CD4-positive, alpha-beta T cell treated with Interleukin-10 for 1 hour (primary cell): Measurements from ENCODE around the gene SUCLG2.

ENCODE experiments used
- DNase-seq: peaks from one replicate; pipeline ENCODE4 v3.0.0-alpha.2; 2020

The SUCLG2 gene

DNA sequence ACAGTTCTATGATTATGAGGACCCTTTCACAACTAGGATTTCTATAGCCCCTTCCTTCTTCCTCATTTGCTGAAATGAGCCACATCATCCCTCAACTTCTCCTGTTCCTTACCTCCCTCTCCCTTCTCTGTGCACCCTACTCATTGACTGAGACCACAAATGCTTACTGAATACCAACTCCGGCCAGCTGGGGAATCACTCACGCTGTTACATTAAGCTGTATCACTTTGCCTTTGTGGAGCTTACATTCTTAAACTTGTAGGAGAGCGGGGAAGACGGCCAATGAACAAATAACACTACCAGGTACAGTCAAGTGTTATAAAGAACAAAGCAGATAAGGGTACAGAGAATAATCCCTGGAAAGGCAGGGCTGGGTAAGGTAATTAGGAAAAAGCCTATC, 5.7 kb downstream of the SUCLG2 start:
- DNase-seq = no peak

GRCh38 chr3:67648229-67648628, 6.2 kb downstream of the SUCLG2 start:
- DNase-seq = no peak

GRCh38 chr3:67647390-67647878, 7.0 kb downstream of the SUCLG2 start:
- DNase-seq = no peak

- no peak for DNase-seq
Observed at GRCh38 chr3:67646586-67647234, 7.7 kb downstream of the SUCLG2 start.

DNA sequence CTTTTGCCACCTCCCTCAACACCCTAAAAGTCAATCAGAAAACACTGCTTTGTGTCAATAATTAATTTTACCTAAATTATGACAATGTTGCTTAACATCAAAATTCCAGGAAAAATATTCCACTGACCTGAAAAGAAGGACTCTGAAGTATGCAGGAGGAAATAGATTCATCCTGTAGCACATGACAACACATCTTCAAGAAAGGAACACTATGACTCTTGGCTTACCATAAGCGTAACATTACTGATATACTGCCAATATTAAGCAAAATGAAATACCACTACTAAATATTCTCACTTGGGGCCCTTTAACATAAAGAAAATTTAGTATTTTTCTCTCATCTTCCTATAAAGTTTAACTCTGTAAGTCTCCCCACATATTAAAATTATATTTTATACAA, 9.6 kb downstream of the SUCLG2 start:
- DNase-seq = no peak

DNA sequence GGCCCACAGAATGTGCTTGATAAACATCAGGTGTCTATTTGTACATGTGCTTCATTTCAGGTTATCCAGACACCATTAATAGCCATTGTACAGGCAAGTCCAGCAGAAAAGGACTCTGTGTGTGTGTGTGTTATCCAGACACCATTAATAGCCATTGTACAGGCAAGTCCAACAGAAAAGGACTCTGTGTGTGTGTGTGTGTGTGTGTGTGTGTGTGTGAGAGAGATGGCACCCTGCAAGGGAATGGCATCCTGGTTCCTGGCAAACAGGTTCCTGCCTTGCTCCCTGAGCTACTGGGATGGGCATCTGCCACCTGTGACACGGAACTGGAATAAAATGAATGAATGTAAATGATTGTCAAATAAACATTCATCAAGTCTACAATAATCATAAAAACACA, 11.7 kb downstream of the SUCLG2 start:
- DNase-seq = no peak

DNA sequence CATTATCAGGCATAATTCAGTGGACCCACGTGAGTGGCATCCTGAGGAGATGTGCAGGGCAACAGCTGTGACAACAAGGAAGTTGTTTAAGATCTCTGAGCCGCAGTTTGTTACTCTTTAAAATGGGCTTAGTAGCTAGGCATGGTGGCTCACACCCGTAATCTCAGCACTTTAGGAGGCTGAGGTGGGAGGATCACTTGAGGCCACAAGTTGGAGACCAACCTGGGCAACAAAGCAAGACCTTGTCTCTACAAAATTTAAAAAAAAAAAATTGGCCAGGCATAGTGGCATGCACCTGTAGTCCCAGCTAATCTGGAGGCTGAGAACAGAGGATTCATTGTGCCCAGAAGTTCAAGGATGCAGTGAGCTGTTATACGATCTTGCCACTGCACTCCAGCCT, 12.2 kb downstream of the SUCLG2 start:
- DNase-seq = no peak

DNA sequence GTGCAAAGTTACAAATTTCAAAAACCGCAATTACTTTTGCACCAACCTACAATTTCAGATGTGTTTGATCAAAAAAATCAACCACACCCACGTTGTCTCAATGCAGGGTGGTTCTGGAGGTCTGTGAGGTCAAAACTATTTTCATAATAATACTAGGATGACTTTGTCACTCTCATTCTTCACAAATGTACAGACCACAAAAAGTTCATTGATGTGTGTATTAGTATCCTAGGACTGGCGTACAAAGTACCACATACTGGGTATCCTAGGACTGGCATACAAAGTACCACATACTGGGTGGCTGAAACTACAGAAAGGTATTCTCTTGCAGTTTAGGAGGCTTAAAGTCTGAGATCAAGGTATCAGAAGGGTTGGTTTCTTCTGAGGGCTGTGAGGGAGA, 13.0 kb downstream of the SUCLG2 start:
- DNase-seq = no peak

- no peak for DNase-seq
Observed at GRCh38 chr3:67640023-67640660, 14.3 kb downstream of the SUCLG2 start.

DNA sequence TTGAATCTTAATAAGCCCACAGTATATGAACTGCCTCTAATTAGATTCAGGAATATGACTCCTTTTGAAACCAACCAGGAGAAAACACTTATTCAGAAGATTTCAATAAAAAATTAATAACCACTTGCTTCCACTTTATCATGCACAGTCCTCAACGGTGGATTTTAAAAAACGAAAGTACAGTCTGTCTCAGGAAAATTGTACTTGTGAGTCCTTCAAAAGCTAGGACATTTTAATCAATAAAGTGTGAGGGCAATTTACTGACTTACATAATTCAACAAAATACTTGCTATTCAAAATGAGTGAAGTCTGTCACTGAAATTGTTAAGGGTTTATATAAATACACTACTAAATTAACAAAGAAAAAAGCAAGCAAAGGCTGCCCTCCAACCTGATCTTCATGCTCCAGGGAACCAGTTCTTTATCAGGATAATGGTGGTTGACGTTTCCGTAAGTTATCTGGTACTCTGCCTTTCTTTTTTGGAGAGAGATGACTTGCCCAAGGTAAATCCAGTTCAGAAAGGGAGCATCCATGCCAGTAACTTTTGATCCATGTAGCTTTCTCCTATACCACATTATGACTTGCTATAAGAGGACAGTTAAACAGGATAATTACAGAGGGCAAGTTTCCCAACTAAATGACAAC, 17.0 kb downstream of the SUCLG2 start:
- DNase-seq = no peak

DNA sequence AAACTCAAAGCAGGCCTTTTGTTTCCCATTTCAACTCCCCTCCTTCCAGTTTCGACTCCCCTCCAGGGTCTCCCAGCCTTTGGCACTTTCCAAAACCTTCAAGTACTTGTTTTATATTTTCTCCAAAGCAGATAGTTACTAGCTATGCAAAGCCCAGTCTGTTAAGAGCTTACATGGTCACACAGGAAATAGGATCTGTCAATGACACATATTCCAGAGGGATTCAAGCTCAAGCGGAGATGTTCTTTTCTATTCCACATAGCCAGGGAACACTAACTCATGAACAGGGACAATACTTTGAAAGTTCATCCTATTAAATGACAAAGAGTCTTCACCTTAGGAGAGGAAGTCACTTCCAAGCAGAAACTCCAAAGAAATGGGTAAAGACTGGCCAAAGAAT, 18.6 kb downstream of the SUCLG2 start:
- no peak for DNase-seq

GRCh38 chr3:67635257-67635656, 19.2 kb downstream of the SUCLG2 start:
- no peak for DNase-seq

DNA sequence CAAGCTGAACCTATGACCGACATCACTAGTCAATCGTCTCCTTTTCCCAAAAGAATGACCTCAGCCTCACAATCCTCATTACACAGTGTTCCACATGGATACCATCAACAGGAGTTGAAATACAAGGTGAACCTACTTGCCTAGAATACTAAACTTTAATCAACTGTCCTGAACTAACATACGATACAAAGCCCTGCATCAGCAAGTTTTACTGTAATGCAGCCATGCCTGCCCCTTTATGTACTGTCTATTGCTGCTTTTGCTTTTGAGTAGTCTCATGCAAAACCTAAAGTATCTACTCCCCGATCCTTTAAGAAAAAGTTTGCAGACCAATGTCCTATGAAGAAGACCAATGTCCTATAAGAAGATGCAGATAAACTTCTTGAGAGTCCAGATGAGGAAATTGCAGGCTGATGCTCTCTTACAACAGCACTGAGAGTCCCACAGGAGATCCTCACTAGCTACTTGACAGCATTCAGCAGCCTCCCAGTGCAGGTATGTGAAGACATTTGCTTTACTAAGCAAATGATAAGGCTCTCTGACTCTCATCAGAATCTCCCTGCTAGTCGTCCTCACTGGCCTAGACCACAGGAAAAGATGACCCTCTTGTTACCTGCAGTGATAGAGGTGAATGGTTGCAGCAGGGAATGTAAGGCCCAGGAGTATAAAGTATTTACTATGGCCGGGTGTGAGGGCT, 23.6 kb downstream of the SUCLG2 start:
- no peak for DNase-seq

GRCh38 chr3:67624687-67625086, 29.7 kb downstream of the SUCLG2 start:
- DNase-seq = no peak

- DNase-seq = no peak
Observed at GRCh38 chr3:67624078-67624477, 30.3 kb downstream of the SUCLG2 start.

GRCh38 chr3:67622652-67623051, 31.8 kb downstream of the SUCLG2 start:
- DNase-seq = no peak

GRCh38 chr3:67620869-67621268, 33.5 kb downstream of the SUCLG2 start:
- no peak for DNase-seq

- DNase-seq = no peak
Observed at GRCh38 chr3:67619991-67620390, 34.4 kb downstream of the SUCLG2 start.

DNA sequence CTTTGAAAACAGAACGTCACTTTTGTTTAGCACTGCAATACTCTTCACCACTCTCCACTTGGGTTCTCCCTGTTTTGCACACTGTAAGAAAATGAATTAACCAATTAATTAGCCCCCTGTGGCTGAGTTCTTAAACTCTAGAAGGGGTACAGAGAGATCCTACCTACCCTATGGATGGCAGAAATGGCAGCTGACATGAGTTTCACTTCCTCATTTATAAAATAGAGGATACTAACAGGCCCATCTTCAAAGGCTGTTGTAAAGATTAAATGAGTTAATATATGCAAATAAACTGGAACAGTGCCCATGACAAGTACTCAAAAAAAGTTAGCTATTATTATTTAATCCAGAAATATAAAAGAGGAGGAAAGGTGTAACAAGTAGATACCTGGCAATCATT, 36.9 kb downstream of the SUCLG2 start:
- no peak for DNase-seq

DNA sequence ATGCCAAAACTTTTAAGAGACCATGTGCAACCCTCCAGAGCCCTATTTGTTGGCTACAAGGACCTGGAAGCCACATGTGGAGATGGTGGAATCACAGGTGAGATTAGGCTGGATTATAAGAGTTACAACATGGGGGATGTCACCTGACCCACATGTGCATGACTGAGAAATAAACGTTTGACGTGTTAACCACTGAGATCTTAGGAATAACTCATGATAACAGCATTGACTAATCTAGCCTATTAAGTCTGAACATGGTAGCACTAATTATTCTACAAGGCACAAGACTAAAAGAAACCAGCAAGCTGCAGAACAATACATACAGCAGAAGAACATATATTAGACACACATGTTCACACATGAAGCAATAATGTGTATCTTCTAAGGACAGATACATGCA, 38.4 kb downstream of the SUCLG2 start:
- no peak for DNase-seq

GRCh38 chr3:67614195-67614594, 40.2 kb downstream of the SUCLG2 start:
- no peak for DNase-seq

DNA sequence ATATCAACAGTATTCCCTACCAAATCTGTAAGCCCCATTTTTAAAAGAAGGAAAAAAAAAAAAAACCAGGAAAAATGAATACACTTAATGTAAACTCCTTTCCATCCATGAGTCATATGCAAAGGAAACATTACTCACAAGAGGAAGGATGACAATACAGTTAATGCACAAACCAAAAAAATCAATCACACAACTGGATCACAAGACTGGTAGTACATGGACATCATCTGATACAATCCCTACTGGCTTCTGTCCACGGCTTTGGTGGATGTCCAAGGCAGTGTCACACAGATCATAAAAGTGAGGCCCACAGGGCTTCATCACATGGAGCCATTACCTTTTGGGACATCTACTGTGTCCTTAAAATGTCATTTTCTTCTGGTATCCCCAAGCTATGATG, 44.0 kb downstream of the SUCLG2 start:
- DNase-seq = no peak

GRCh38 chr3:67609709-67610108, 44.7 kb downstream of the SUCLG2 start:
- DNase-seq = no peak

- no peak for DNase-seq
Observed at GRCh38 chr3:67608034-67608433, 46.4 kb downstream of the SUCLG2 start.
